ENCODE results near the gene DENND1A. TPM values are rescaled to one million over a fixed set of nuclear protein-coding genes. Genes with fewer than 3 reads are reported as not detected.

Gene DENND1A
- total RNA-seq, 1 experiment from 2014 or later: 23.5 TPM

- POLR2A ChIA-PET: no interaction called here
- no peak overlapping the region for H3K27ac Mint-ChIP-seq
- DNase-seq (ENCODE audit: low spot score) (no peak), ATAC-seq (no peak)
- H3K9me3 Mint-ChIP-seq: 0 out of 2 replicates have a peak, but pooled peaks cover 3% of the 10 kb centered on the region
- CTCF ChIA-PET: no interaction called here
- TF ChIP-seq TEAD1 (CRISPR knock-in tag; IDR thresholded peaks at IDR 0.05): no peak
- no peak for TF ChIP-seq KAT7 (CRISPR knock-in tag; IDR thresholded peaks at IDR 0.05; ENCODE audit: borderline replicate concordance)
- TF ChIP-seq AFF4 (CRISPR knock-in tag; IDR thresholded peaks at IDR 0.05; ENCODE audit: borderline replicate concordance): no peak
- no peak for TF ChIP-seq GABPB1 (CRISPR knock-in tag; IDR thresholded peaks at IDR 0.05)
- TF ChIP-seq NFE2L1 (CRISPR knock-in tag; IDR thresholded peaks at IDR 0.05): no peak
- no peak for TF ChIP-seq RELA (CRISPR knock-in tag; IDR thresholded peaks at IDR 0.05; ENCODE audit: borderline replicate concordance)
- no peak for TF ChIP-seq MAX (CRISPR knock-in tag; IDR thresholded peaks at IDR 0.05)
- no peak for TF ChIP-seq FOXJ3 (CRISPR knock-in tag; IDR thresholded peaks at IDR 0.05; ENCODE audit: borderline replicate concordance)
- TF ChIP-seq PRRX2 (CRISPR knock-in tag; IDR thresholded peaks at IDR 0.05): no peak
- no peak for TF ChIP-seq PRDM15 (CRISPR knock-in tag; IDR thresholded peaks at IDR 0.05)
- no peak for TF ChIP-seq ELF4 (CRISPR knock-in tag; IDR thresholded peaks at IDR 0.05; ENCODE audit: low read depth)
- TF ChIP-seq NFATC4 (CRISPR knock-in tag; IDR thresholded peaks at IDR 0.05): no peak
- no peak for TF ChIP-seq ZNF232 (CRISPR knock-in tag; IDR thresholded peaks at IDR 0.05)
- no peak for TF ChIP-seq ZNF425 (CRISPR knock-in tag; conservative IDR thresholded peaks at IDR 0.05)
- TF ChIP-seq ZNF263 (CRISPR knock-in tag; IDR thresholded peaks at IDR 0.05; ENCODE audit: low read depth): no peak
- TF ChIP-seq GTF2I (CRISPR knock-in tag; conservative IDR thresholded peaks at IDR 0.05): no peak
- no peaks in the 10 kb centered on the region for H3K36me3 Mint-ChIP-seq
- H3K27me3 Mint-ChIP-seq (ENCODE audit: low read depth): no peaks in the 10 kb centered on the region
- peaks cover 26% of the 10 kb centered on the region for H3K4me1 Mint-ChIP-seq
- no peak overlapping the region for H3K4me3 Mint-ChIP-seq
These were observed 115.4 kb downstream of the DENND1A start for GRCh38 chr9:123814496-123814895.

- ATAC-seq: no peak
- no peaks in the 10 kb centered on the region for H3K36me3 Mint-ChIP-seq
These were observed 116.9 kb downstream of the DENND1A start for GRCh38 chr9:123812984-123813383.

More at GRCh38 chr9:123812984-123813383, 116.9 kb downstream of the DENND1A start:
- ChIA-PET CTCF (no interaction called here), POLR2A (no interaction called here)
- DNase-seq (ENCODE audit: low spot score): no peak
- Mint-ChIP-seq H3K27me3 (ENCODE audit: low read depth) (no peaks in the 10 kb centered on the region), H3K27ac (no peak overlapping the region), H3K9me3 (0 out of 2 replicates have a peak, but pooled peaks cover 3% of the 10 kb centered on the region), H3K4me3 (no peak overlapping the region), H3K4me1 (peaks cover 22% of the 10 kb centered on the region)
- no peak for TF ChIP-seq MAX (CRISPR knock-in tag; IDR thresholded peaks at IDR 0.05)
- peak; percentile 9; the same call in 1 of the 2 replicates for TF ChIP-seq ZNF121 (CRISPR knock-in tag; IDR thresholded peaks at IDR 0.05)
